Activated B cell treated with CpG ODN at 0.5 μM for 24 hours (primary cell): ENCODE results near the gene EFCAB12. TPM values are rescaled to one million over a fixed set of nuclear protein-coding genes. Genes with fewer than 3 reads are reported as not detected.

Experiments used
- ATAC-seq: fragments of 200-7000 bp; cut with Tn5 transposase; one replicate; pipeline ENCODE4 v1.10.0; 2021; ENCODE audit warnings: low read depth, mild to moderate bottlenecking, moderate library complexity
- CTCF ChIA-PET: fragments of 350-600 bp; sonication (Branson Sonifier 250); formaldehyde crosslinking; loops from one replicate; lab custom pipeline; 2021; ENCODE audit warnings: antibody characterized with exemption; lab: Charles Lee
- POLR2A ChIA-PET: fragments of 350-600 bp; sonication (Branson Sonifier 250); formaldehyde crosslinking; loops from one replicate; lab custom pipeline; 2021; ENCODE audit warnings: antibody characterized with exemption; lab: Charles Lee
- DNase-seq: peaks from one replicate; pipeline ENCODE4 v3.0.0; 2022
- H3K27ac Mint-ChIP-seq: one replicate; pipeline ENCODE4 v1.8.0; 2020; ENCODE audit warnings: mixed read lengths
- H3K27me3 Mint-ChIP-seq: one replicate; pipeline ENCODE4 v1.8.0; 2021; ENCODE audit warnings: mixed read lengths
- H3K36me3 Mint-ChIP-seq: one replicate; pipeline ENCODE4 v1.8.0; 2021; ENCODE audit warnings: low read depth, mixed read lengths
- H3K4me1 Mint-ChIP-seq: one replicate; pipeline ENCODE4 v1.8.0; 2021; ENCODE audit warnings: mixed read lengths
- H3K4me3 Mint-ChIP-seq: one replicate; pipeline ENCODE4 v1.8.0; 2020; ENCODE audit warnings: mild to moderate bottlenecking, mixed read lengths
- H3K9me3 Mint-ChIP-seq: one replicate; pipeline ENCODE4 v1.8.0; 2020; ENCODE audit warnings: mixed read lengths
- intact Hi-C: fragments of 100-400 bp; cut with micrococcal nuclease; formaldehyde crosslinking; loops from one replicate; pipeline ENCODE4 v1.15.1; 2024
- total RNA-seq: library from RNA; stranded (reverse); gene quantifications from 2 replicates; pipeline ENCODE4 v1.2.3, GENCODE V29; 2022
- TF ChIP-seq, protein P1 (sequence below): fragments of 200-600 bp; IDR thresholded peaks from one replicate; pipeline ENCODE4 v1.8.0; 2022; ENCODE audit warnings: antibody characterized with exemption, mild to moderate bottlenecking

The EFCAB12 gene
- total RNA-seq, 1 donor from 2014 or later, result 1.8 TPM

DNA sequence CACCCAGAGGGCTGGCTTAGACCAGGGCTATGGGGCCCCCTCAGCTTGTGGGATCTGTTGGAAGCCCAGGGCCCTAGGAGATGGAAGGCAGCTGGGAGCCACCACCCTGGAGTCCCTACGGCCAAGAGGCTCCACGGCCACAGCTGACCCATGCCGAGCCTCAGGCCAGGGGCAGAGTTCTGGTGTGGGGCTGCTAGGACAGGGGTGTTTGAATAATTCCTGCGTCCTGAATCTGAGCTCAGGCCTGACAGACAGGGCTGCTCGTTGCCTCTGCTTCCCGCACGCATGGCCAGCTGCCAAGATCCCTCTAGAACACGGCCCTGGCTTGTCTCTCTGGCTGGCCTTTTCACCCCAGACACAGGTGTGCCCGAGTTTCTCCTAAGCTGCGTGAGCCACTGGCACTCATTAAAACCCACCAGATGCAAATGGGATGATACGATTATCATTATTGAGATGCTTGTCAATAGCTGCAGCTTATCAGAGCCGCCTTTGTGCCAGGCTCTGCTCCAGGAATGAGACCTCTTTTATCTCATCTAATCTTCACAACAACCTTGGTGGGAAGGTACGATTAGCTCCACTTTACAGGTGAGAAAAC lies 70.2 kb downstream of the EFCAB12 start:
- DNase-seq (no peak), ATAC-seq (no peak)
- peaks cover 1% of the 10 kb centered on the region for H3K27me3 Mint-ChIP-seq
- ChIA-PET POLR2A (no interaction called here), CTCF (no interaction called here)
- H3K27ac Mint-ChIP-seq, result no peak overlapping the region
- no peak overlapping the region for H3K4me3 Mint-ChIP-seq
- intact Hi-C loops, result no loop called here
- no peaks in the 10 kb centered on the region for H3K9me3 Mint-ChIP-seq
- H3K36me3 Mint-ChIP-seq, result no peaks in the 10 kb centered on the region
- no peaks in the 10 kb centered on the region for H3K4me1 Mint-ChIP-seq
- TF ChIP-seq, protein P1, sequence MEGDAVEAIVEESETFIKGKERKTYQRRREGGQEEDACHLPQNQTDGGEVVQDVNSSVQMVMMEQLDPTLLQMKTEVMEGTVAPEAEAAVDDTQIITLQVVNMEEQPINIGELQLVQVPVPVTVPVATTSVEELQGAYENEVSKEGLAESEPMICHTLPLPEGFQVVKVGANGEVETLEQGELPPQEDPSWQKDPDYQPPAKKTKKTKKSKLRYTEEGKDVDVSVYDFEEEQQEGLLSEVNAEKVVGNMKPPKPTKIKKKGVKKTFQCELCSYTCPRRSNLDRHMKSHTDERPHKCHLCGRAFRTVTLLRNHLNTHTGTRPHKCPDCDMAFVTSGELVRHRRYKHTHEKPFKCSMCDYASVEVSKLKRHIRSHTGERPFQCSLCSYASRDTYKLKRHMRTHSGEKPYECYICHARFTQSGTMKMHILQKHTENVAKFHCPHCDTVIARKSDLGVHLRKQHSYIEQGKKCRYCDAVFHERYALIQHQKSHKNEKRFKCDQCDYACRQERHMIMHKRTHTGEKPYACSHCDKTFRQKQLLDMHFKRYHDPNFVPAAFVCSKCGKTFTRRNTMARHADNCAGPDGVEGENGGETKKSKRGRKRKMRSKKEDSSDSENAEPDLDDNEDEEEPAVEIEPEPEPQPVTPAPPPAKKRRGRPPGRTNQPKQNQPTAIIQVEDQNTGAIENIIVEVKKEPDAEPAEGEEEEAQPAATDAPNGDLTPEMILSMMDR, result no peak

DNA sequence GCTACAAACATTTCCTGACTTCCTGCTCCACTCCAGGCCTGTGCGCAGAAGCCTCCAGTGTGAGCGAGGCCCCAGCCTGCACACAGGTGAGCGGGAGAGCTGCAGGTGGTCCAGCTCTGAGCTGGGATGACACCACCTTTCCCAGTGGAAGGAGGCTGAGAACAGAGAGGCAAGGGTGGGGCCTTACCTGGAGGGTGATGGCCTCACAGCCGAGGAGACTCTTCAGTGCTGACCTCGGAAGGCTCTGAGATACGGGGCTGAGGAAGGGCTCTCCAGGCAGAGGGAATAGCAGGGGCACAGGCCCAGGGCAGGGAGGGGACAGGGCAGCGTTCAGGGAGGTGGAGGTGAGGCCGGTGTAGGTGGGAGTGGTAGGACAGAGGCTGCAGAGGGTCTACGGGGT lies 70.8 kb downstream of the EFCAB12 start:
- POLR2A ChIA-PET, result no interaction called here
- Mint-ChIP-seq H3K9me3 (no peaks in the 10 kb centered on the region), H3K4me3 (no peak overlapping the region), H3K36me3 (no peaks in the 10 kb centered on the region), H3K4me1 (no peaks in the 10 kb centered on the region), H3K27ac (no peak overlapping the region), H3K27me3 (peaks cover 1% of the 10 kb centered on the region)
- intact Hi-C loops, result no loop called here
- ATAC-seq (no peak), DNase-seq (no peak)
- TF ChIP-seq, protein P1, result no peak
- CTCF ChIA-PET, result no interaction called here

DNA sequence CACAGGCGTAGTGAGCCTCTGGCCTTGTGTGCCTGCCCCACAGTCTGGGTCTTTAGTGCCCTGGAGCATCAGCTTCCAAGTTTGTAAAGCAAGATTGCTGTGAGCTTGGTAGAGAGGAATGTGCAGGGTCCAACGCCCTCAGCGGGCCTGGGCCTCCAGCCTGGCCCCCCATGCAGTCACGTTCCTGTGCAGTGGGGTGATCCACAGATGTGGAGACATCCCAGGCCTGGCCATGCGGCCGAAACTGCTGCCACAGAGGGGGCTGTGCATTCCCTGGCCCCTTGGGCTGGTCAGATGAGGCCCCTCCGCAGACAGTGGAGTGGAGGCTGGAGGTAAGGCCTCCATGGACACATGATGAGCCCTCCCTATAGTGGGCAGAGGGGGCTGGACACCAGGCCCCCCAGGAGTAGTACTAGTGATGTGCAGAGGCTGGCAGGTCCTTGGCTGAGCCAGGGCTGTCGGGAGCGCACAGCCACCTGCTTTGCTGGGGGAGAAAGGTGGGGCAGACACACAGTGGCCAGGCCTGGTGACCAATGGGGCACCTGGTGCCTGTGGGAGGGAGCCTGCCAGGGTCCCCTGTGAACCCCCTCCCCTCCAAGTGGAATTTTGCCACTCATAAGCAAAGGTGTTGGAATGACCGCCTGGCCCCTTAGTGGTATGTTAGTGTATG lies 71.5 kb downstream of the EFCAB12 start:
- no peak overlapping the region for H3K27ac Mint-ChIP-seq
- ATAC-seq, result no peak
- DNase-seq, result no peak
- intact Hi-C loops, result no loop called here
- H3K36me3 Mint-ChIP-seq, result no peaks in the 10 kb centered on the region
- POLR2A ChIA-PET, result no interaction called here
- H3K4me3 Mint-ChIP-seq, result no peak overlapping the region
- CTCF ChIA-PET, result no interaction called here
- TF ChIP-seq, protein P1, result no peak
- no peaks in the 10 kb centered on the region for H3K4me1 Mint-ChIP-seq
- H3K9me3 Mint-ChIP-seq, result no peaks in the 10 kb centered on the region
- H3K27me3 Mint-ChIP-seq, result peaks cover 5% of the 10 kb centered on the region

DNA sequence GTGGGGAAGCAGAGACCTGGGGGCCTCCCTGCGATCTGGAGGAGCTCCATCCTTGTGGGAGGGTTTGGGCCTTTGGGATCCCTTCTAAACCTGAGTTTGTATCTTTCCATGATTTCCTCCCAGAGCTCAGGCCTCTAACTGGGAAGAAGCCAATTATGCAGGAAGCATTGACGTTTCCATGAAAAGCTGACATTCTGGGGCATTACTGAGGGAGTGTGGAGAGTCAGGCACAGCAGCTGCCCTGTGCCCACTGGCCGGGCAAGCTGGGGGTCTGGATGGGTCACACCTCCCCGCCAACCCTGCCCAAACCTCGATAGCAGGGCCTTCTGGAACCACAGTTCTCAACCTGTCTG lies 74.9 kb downstream of the EFCAB12 start:
- no peak overlapping the region for H3K4me3 Mint-ChIP-seq
- no peaks in the 10 kb centered on the region for H3K4me1 Mint-ChIP-seq
- DNase-seq (no peak), ATAC-seq (no peak)
- ChIA-PET POLR2A (no interaction called here), CTCF (no interaction called here)
- intact Hi-C loops, result no loop called here
- TF ChIP-seq, protein P1, result no peak
- no peaks in the 10 kb centered on the region for H3K9me3 Mint-ChIP-seq
- H3K36me3 Mint-ChIP-seq, result no peaks in the 10 kb centered on the region
- peaks cover 6% of the 10 kb centered on the region for H3K27me3 Mint-ChIP-seq
- H3K27ac Mint-ChIP-seq, result no peak overlapping the region

DNA sequence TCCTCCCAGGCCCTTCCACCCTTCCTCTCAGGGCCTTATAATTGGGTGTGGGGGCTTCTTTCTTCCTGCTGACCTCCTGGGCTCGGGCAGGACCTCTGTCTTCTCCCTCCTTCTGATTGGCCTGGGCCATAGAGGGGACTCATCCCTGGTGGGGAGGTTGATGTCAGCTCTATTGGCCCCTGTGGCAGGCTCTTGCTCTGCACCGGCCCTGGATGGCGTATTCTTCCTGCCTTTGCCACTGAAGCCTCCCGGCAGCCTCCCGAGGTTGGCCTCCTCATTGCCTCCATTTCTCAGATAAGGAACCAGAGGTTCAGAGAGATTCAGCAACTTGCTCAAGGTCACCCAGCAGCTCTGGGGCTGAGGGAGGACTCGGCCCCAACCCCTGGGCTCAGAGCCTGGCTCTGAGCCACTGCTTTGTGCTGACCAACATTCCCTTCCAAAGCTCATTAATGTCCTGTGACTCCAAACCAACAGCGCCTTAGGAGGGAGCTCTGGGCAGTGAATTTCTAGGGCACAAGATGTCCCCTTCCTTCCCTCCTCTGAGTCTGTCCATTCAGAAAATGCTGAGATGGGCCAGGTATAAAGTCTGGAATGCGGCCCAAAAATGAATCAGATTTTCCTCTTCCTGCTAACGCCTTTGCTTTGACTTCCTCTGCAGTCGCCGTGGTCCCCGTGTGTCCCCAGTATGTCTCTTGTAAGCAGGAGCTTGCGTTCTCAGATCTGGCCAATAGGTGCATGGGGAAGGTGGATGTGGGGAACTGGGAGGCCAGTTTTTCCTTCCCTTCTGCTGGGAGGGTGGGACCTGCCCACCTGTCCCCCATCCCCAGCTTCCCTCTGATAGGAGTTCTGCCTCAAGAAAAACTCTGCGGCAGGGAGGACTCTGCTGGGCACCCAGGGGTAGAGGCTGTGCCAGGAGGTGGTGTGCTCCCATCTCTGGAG lies 75.5 kb downstream of the EFCAB12 start:
- Mint-ChIP-seq H3K27ac (no peak overlapping the region), H3K36me3 (no peaks in the 10 kb centered on the region), H3K9me3 (no peaks in the 10 kb centered on the region), H3K4me1 (no peaks in the 10 kb centered on the region), H3K27me3 (peaks cover 6% of the 10 kb centered on the region), H3K4me3 (no peak overlapping the region)
- TF ChIP-seq, protein P1, result no peak
- POLR2A ChIA-PET, result interaction anchor here (0.6 kb wide), 1 partner anchor 637 kb away, joined by 6 read pairs; no protein-coding TSS in a partner anchor
- ATAC-seq, result no peak
- intact Hi-C loops, result no loop called here
- CTCF ChIA-PET, result no interaction called here
- no peak for DNase-seq
